Activated CD8-positive, alpha-beta memory T cell treated with anti-CD3 and anti-CD28 coated beads, Interleukin-2, amount 10 ng/mL, durations not matched to agents 7 days and 5 days (primary cell): Measurements from ENCODE around the gene DEPDC5. TPM values are rescaled to one million over a fixed set of nuclear protein-coding genes. Genes with fewer than 3 reads are reported as not detected.
"Not testable (repeated sequence)": the region's sequence is repeated elsewhere in the genome, so short reads cannot be mapped to it uniquely, and the experiment has no call there.

Experiments used
- ATAC-seq: fragments of 150-1000 bp; cut with Tn5 transposase; one replicate; pipeline ENCODE4 v1.10.0; 2021; ENCODE audit warnings: moderate library complexity
- CTCF ChIA-PET: fragments of 350-600 bp; sonication (Branson Sonifier 250); formaldehyde crosslinking; loops from one replicate; lab custom pipeline; 2021; ENCODE audit warnings: antibody characterized with exemption; lab: Charles Lee
- DNase-seq: peaks from one replicate; pipeline ENCODE4 v3.0.0-alpha.2; 2020
- H3K27ac Mint-ChIP-seq: one replicate; pipeline ENCODE4 v1.8.0; 2021; ENCODE audit warnings: mild to moderate bottlenecking, mixed read lengths
- H3K27me3 Mint-ChIP-seq: one replicate; pipeline ENCODE4 v1.8.0; 2021; ENCODE audit warnings: mixed read lengths
- H3K36me3 Mint-ChIP-seq: one replicate; pipeline ENCODE4 v1.8.0; 2021; ENCODE audit warnings: mild to moderate bottlenecking, mixed read lengths
- H3K4me1 Mint-ChIP-seq: one replicate; pipeline ENCODE4 v1.8.0; 2021; ENCODE audit warnings: mixed read lengths
- H3K4me3 Mint-ChIP-seq: one replicate; pipeline ENCODE4 v1.8.0; 2021; ENCODE audit warnings: mild to moderate bottlenecking, moderate library complexity, mixed read lengths
- H3K9me3 Mint-ChIP-seq: one replicate; pipeline ENCODE4 v1.8.0; 2022; ENCODE audit warnings: low read depth, mixed read lengths
- total RNA-seq, 2 experiments: library from RNA; stranded (reverse); gene quantifications; one replicate each; pipeline ENCODE4 v1.2.3, GENCODE V29; 2021

The DEPDC5 gene
- total RNA-seq, 2 experiments from 2014 or later, result 45.7 to 50.3 TPM

DNA sequence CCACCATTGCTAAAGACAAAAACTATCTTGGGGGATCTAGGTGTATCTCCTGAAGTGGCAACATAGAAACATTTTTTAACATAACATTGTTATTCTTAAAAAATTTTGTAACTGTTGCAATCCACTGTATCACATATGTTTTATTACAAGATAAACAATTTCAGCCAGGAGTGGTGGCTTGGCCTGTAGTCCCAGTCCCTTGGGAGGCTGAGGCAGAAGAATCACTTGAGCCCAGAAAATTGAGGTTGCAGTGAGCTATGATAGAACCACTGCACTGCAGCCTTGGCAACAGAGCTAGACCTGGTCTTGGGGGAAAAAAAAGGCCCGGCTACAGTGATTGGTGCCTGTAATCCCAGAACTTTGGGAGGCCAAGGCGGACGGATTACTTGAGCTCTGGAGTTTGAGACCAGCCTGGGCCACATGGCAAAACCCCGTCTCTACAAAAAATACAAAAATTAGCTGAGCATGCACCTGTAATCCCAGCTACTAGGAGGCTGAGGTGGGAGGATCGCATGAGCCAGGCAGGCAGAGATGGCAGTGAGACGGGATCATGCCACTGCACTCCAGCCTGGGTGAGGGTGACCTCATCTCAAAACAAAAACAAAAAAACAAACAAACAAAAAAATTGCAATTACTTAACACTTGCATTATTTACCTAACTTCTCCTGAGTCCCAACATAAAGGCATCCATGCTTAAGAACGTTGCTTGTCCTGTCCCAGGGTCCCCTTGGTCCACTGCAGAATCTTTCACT is 1.5 kb upstream of the DEPDC5 start:
- CTCF ChIA-PET, result interaction anchor here (1.5 to 2.5 kb wide), 2 partner anchors 87 to 722 kb away, joined by 3 to 16 read pairs; partner anchors contain the start of gene FBXO7
- DNase-seq, result no peak
- H3K36me3 Mint-ChIP-seq, result peaks cover 9% of the 10 kb centered on the region
- no peaks in the 10 kb centered on the region for H3K27me3 Mint-ChIP-seq
- ATAC-seq, result no peak
- no peaks in the 10 kb centered on the region for H3K9me3 Mint-ChIP-seq
- H3K4me3 Mint-ChIP-seq, result no peak overlapping the region
- peaks cover 58% of the 10 kb centered on the region for H3K4me1 Mint-ChIP-seq
- H3K27ac Mint-ChIP-seq, result peak overlapping the region; percentile 98

DNA sequence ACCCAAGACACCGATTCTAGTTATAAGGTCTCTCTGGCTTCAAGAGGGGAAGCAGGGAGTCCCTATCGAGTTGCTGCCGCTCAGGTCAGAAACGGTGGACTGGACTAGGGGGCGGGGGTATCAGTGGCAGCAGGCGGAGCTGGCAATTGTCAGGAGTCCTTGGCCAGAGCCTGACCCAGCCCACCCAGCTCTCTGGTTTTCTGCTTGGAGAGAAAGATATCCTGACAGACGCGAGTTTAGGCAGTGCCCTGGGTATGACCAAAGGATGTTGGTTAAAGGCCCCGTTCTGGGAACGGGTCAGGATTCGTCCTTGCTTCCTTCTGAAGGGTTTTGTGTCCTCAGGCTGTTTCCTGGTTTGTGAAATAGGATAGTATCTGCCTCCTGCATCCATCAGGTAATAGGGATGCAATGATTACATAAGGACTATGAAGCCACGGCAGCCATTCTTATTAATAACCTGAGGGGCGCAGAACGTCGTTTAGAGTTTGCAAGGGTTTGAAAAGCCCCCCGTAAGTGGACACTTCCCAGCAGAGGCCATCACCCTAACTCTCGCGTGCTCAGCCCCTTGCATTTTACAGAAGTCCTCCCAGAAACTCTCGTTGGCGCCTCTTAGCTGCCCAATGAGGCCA is 700 bp upstream of the DEPDC5 start:
- DNase-seq, result no peak
- H3K27me3 Mint-ChIP-seq, result no peaks in the 10 kb centered on the region
- CTCF ChIA-PET, result interaction anchor here (0.5 to 2.5 kb wide), 5 partner anchors 40 to 721 kb away, joined by 3 to 16 read pairs (median 3); partner anchors contain the start of genes FBXO7 and PISD
- peaks cover 50% of the 10 kb centered on the region for H3K4me1 Mint-ChIP-seq
- no peaks in the 10 kb centered on the region for H3K9me3 Mint-ChIP-seq
- peaks cover 3% of the 10 kb centered on the region for H3K36me3 Mint-ChIP-seq
- H3K4me3 Mint-ChIP-seq, result peak overlapping the region; percentile 95
- no peak for ATAC-seq
- H3K27ac Mint-ChIP-seq, result peak overlapping the region; percentile 98

DNA sequence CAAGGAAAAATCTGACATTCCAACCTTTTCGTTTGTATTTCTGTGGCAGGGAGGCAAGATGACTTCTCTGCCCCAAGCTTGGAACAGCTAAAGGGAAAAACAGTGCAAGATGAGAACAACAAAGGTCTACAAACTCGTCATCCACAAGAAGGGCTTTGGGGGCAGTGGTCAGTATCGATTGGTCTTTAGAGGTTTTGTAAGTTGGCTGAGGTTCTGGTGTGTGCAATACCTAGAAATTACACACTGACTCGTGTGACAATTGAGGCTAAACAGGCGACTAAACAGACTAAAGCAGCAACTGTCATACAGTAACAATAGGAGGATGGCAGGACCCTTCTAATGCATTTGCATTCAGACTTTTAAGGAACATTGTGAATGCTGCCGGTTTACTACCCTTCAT is 994 bp downstream of the DEPDC5 start:
- Mint-ChIP-seq H3K27me3 (no peaks in the 10 kb centered on the region), H3K9me3 (no peaks in the 10 kb centered on the region), H3K36me3 (peaks cover 2% of the 10 kb centered on the region), H3K4me1 (peaks cover 39% of the 10 kb centered on the region), H3K4me3 (peak overlapping the region; percentile 95), H3K27ac (peak overlapping the region; percentile 98)
- CTCF ChIA-PET, result interaction anchor here (0.6 to 1.8 kb wide), 5 partner anchors 10 to 222 kb away, joined by 3 to 8 read pairs (median 3); partner anchors contain the start of gene PISD
- ATAC-seq, result no peak
- no peak for DNase-seq

DNA sequence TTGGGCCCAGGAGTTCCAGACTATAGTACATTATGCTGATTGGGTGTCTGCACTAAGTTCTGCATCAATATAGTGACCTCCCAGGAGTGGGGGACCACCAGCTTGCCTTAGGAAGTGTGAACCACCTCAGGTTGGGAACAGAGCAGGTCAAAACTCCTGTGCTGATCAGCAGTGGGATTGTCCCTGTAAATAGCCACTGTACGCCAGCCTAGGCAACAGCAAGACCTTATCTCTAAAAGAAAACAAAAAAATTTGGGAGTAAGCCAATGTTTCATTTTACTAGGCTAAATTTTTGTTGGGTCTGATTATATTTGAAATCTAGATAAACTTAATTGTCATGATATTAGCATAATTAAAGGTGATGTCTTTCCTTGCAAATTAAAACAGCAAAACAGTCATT is 3.4 kb downstream of the DEPDC5 start:
- no peak for ATAC-seq
- CTCF ChIA-PET, result no interaction called here
- H3K36me3 Mint-ChIP-seq, result peaks cover 10% of the 10 kb centered on the region
- H3K4me3 Mint-ChIP-seq, result no peak overlapping the region
- no peaks in the 10 kb centered on the region for H3K27me3 Mint-ChIP-seq
- no peak overlapping the region for H3K27ac Mint-ChIP-seq
- no peak for DNase-seq
- H3K4me1 Mint-ChIP-seq, result peaks cover 31% of the 10 kb centered on the region
- H3K9me3 Mint-ChIP-seq, result no peaks in the 10 kb centered on the region

DNA sequence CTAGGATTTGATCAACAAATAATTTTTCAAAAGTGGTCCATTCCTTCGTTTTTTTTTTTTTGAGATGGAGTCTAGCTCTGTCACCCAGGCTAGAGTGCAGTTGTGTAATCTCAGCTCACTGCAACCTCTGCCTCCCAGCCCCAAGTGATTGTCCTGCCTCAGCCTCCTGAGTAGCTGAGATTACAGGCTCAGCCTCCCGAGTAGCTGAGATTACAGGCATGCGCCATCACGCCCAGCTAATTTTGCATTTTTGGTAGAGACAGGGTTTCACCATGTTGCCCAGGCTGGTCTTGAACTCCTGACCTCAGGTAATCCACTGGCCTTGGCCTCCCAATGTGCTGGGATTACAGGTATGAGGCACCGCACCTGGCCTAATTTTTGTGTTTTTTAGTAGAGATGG is 5.0 kb downstream of the DEPDC5 start:
- CTCF ChIA-PET, result interaction anchor here (0.9 to 1.1 kb wide), 2 partner anchors 10 to 11 kb away, joined by 3 to 4 read pairs; no protein-coding TSS in a partner anchor
- peaks cover 19% of the 10 kb centered on the region for H3K4me1 Mint-ChIP-seq
- ATAC-seq, DNase-seq, H3K27me3 Mint-ChIP-seq, H3K4me3 Mint-ChIP-seq, H3K9me3 Mint-ChIP-seq, H3K27ac Mint-ChIP-seq: not testable (repeated sequence)
- H3K36me3 Mint-ChIP-seq, result peaks cover 10% of the 10 kb centered on the region

DNA sequence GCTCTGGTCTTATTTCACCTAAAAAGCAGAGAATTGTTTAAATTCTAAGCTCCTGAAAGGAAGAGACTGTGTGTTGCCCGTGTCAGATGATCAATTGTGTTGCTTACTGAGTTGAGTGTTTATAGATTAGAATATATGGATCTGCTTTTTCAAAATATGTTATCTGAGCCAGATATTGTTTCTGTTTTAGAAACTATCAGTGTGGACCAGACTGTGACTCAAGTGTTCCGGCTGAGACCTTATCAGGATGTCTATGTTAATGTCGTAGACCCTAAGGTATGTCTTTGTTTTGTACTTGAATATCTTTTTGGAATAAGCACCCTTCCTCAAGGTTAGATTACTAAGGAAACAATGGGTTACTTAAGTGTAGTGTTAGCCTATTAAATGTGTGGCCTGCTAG is 11.0 kb downstream of the DEPDC5 start:
- H3K4me1 Mint-ChIP-seq, result peaks cover 5% of the 10 kb centered on the region
- ATAC-seq (no peak), DNase-seq (no peak)
- CTCF ChIA-PET, result interaction anchor here (1.0 to 1.4 kb wide), 2 partner anchors 9 to 10 kb away, joined by 3 read pairs; no protein-coding TSS in a partner anchor
- no peak overlapping the region for H3K4me3 Mint-ChIP-seq
- no peaks in the 10 kb centered on the region for H3K9me3 Mint-ChIP-seq
- no peaks in the 10 kb centered on the region for H3K27me3 Mint-ChIP-seq
- H3K36me3 Mint-ChIP-seq, result peaks cover 36% of the 10 kb centered on the region
- no peak overlapping the region for H3K27ac Mint-ChIP-seq

DNA sequence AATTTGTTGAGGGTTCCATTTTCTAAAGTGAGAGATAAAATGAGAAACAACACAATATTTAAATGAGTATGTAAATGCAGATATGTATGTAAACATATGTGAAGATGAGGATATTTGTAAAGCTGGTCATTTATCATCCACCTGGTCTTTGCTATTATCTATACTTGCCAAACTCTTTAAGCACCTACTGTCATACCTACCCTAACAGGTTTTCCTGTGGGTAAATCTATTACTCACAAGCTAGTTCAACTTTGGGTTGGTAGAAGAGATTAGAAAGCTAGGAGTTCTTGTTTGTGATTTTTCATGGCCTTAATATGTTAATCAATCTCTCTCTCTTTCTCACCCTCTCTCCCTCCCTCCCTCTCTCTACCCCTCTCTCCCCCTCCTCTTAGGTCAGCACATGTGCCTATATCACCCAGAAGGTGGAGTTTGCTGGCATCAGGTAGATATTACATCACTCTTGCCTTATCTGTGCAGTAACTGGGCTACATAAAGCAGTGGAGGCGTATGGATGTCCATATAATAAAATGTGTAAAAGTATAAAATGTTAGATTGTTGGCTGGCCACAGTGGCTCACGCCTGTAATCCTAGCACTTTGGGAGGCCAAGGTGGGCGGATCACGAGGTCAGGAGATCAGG is 14.7 kb downstream of the DEPDC5 start:
- Mint-ChIP-seq H3K4me3 (no peak overlapping the region), H3K27me3 (no peaks in the 10 kb centered on the region), H3K36me3 (peaks cover 32% of the 10 kb centered on the region), H3K27ac (no peak overlapping the region), H3K4me1 (peaks cover 5% of the 10 kb centered on the region), H3K9me3 (no peaks in the 10 kb centered on the region)
- DNase-seq (no peak), ATAC-seq (no peak)
- CTCF ChIA-PET, result interaction anchor here (0.7 kb wide), 1 partner anchor 103 kb away, joined by 3 read pairs; no protein-coding TSS in a partner anchor

DNA sequence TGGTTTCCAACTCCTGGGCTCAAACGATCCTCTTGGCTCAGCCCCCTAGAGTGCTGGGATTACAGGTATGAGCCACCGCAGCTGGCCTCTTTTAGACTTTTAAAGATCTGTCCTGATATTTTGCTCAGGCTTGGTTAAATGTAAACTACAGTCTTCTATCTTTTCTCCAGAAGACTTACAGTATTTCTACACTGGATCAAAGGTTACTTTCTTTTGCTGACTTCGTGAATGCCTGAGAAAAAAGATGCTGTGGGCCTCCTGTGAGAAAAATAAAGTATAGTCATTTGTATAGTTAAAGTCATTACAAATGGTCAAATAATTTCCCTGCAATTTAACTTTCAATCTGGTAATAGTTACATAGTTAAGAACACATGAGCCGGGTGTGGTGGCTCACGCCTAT is 19.6 kb downstream of the DEPDC5 start:
- no peaks in the 10 kb centered on the region for H3K27me3 Mint-ChIP-seq
- CTCF ChIA-PET, result no interaction called here

DNA sequence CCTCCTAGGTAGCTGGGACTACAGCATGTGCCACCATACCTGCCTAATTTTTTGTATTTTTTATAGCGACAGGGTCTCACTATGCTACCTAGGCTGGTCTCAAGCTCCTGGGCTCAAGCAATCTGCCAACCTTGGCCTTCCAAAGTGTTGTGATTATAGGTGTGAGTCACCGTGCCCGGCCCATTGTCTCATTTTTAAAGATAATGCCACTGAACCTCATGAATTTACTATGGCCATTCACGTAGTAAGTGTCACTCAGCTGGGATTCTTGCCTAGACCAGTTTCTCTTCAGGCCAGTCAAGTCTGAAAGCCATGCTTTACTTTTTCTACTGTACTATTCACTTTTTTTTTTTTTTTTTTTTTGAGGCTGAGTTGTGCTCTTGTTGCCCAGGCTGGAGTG is 22.4 kb downstream of the DEPDC5 start:
- CTCF ChIA-PET, result no interaction called here
- Mint-ChIP-seq H3K27ac (no peak overlapping the region), H3K4me1 (no peaks in the 10 kb centered on the region), H3K36me3 (peaks cover 23% of the 10 kb centered on the region), H3K27me3 (no peaks in the 10 kb centered on the region), H3K9me3 (no peaks in the 10 kb centered on the region), H3K4me3 (no peak overlapping the region)
- DNase-seq, result no peak
- ATAC-seq, result no peak

More for the DNA sequence above, 19.6 kb downstream of the DEPDC5 start:
- Mint-ChIP-seq H3K36me3 (peaks cover 18% of the 10 kb centered on the region), H3K4me3 (no peak overlapping the region), H3K4me1 (peaks cover 4% of the 10 kb centered on the region), H3K9me3 (no peaks in the 10 kb centered on the region), H3K27ac (no peak overlapping the region)
- ATAC-seq (no peak), DNase-seq (no peak)

DNA sequence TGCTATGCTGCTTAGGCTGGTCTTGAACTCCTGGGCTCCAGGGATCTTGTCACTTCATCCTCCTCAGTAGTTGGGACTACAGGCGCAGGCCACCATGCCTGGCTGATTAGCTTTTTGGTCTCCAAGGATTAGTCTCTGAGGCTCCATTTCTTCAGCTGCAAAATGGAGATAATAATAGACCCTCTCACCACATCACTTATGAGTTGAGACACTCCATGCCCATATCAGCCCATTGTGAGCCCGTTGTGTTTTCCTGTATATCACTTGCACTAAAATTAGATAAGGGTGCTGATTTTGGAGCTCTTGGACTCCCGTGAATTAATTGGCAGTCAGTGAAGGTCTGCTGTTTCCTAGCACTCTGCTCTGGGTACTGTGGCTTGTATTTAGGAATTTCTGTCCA is 36.0 kb downstream of the DEPDC5 start:
- Mint-ChIP-seq H3K27me3 (no peaks in the 10 kb centered on the region), H3K36me3 (peaks cover 19% of the 10 kb centered on the region), H3K27ac (no peak overlapping the region), H3K4me3 (no peak overlapping the region), H3K4me1 (peaks cover 10% of the 10 kb centered on the region), H3K9me3 (no peaks in the 10 kb centered on the region)
- DNase-seq (no peak), ATAC-seq (no peak)
- CTCF ChIA-PET, result no interaction called here

DNA sequence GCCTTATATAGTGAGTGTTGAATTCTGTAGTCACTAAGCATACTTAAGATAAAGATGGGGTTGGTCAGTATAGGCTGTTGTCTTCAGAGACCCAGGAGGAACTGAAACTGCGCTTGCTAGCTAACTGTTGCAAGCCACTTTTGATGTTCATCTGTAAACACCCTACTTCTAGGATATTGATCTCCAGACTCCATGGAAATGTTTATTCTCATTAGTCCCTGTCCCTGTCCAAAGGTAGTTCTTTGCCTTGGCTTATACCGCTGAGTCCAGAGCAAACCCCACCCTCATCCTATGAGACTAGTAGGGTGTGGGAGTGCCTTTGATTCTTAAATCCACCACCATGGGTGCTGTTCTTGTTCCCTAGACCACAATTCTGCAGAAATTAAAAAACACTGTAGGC is 36.4 kb downstream of the DEPDC5 start:
- Mint-ChIP-seq H3K27me3 (no peaks in the 10 kb centered on the region), H3K4me1 (peaks cover 10% of the 10 kb centered on the region), H3K4me3 (no peak overlapping the region), H3K9me3 (no peaks in the 10 kb centered on the region), H3K27ac (no peak overlapping the region), H3K36me3 (peaks cover 15% of the 10 kb centered on the region)
- DNase-seq (no peak), ATAC-seq (no peak)
- CTCF ChIA-PET, result no interaction called here

DNA sequence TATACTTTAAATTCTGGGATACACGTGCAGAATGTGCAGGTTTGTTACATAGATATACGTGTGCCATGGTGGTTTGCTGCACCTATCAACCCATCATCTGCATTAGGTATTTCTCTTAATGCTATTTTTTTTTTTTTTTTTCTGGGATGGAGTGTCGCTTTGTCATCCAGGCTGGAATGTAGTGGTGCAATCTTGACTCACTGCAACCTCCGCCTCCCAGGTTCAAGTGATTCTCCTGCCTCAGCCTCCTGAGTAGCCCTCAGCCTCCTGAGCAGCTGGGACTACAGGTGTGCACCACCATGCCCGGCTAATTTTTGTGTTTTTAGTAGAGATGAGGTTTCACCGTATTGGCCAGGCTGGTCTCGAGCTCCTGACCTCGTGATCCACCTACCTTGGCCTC is 45.5 kb downstream of the DEPDC5 start:
- H3K4me3 Mint-ChIP-seq, H3K4me1 Mint-ChIP-seq, CTCF ChIA-PET, H3K27ac Mint-ChIP-seq, H3K9me3 Mint-ChIP-seq, ATAC-seq, DNase-seq, H3K27me3 Mint-ChIP-seq: not testable (repeated sequence)
- peaks cover 33% of the 10 kb centered on the region for H3K36me3 Mint-ChIP-seq

DNA sequence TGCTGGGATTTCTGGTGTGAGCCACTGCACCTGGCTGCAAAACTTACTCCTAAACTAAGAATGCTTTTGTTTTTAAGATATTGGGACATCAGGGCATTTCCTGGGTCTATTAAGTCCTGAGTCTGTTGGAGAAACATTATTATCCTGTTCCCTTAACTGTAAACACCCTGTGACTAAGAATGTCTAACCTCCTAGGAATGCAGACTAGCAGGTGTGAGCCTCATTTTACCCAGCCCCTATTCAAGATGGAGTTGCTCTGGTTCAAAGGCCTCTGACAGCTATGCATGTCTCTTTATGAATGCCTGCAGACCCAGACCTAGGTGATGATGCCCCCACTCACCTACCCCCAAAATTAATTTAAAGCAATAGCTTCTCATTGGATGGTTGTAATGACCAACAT is 46.2 kb downstream of the DEPDC5 start:
- H3K4me3 Mint-ChIP-seq, result no peak overlapping the region
- peaks cover 36% of the 10 kb centered on the region for H3K36me3 Mint-ChIP-seq
- ATAC-seq (no peak), DNase-seq (no peak)
- H3K4me1 Mint-ChIP-seq, result no peaks in the 10 kb centered on the region
- CTCF ChIA-PET, result no interaction called here
- H3K27ac Mint-ChIP-seq, result no peak overlapping the region
- no peaks in the 10 kb centered on the region for H3K9me3 Mint-ChIP-seq
- no peaks in the 10 kb centered on the region for H3K27me3 Mint-ChIP-seq
